HG03460 (cell line): Measurements from ENCODE around the gene TRIM71.
"Not testable (repeated sequence)": the region's sequence is repeated elsewhere in the genome, so short reads cannot be mapped to it uniquely, and the experiment has no call there.

Experiments used
- ATAC-seq: cut with Tn5 transposase; IDR thresholded peaks from one replicate; pipeline ENCODE4 v1.9.1; 2021; ENCODE audit not compliant: unreplicated experiment

TRIM71 gene

GRCh38 chr3:32819551-32820348, 2.0 kb downstream of the TRIM71 start:
- no peak for ATAC-seq

GRCh38 chr3:32820430-32820829, 2.6 kb downstream of the TRIM71 start:
- no peak for ATAC-seq

GRCh38 chr3:32820971-32821685, 3.3 kb downstream of the TRIM71 start:
- ATAC-seq, result no peak

- no peak for ATAC-seq
Measured at GRCh38 chr3:32821686-32822296, 4.0 kb downstream of the TRIM71 start.

GRCh38 chr3:32822609-32823498, 5.1 kb downstream of the TRIM71 start:
- no peak for ATAC-seq

GRCh38 chr3:32823641-32824184, 5.9 kb downstream of the TRIM71 start:
- not testable (repeated sequence) for ATAC-seq

- ATAC-seq, result no peak
Measured at GRCh38 chr3:32825601-32826375, 8.0 kb downstream of the TRIM71 start.

GRCh38 chr3:32831062-32831461, 13.3 kb downstream of the TRIM71 start:
- no peak for ATAC-seq

GRCh38 chr3:32831791-32832190, 14.0 kb downstream of the TRIM71 start:
- ATAC-seq, result no peak

GRCh38 chr3:32832193-32832592, 14.4 kb downstream of the TRIM71 start:
- ATAC-seq, result no peak

- ATAC-seq, result no peak
Measured at GRCh38 chr3:32835049-32835371, 17.2 kb downstream of the TRIM71 start.

- no peak for ATAC-seq
Measured at GRCh38 chr3:32835961-32836360, 18.2 kb downstream of the TRIM71 start.

GRCh38 chr3:32836601-32837000, 18.8 kb downstream of the TRIM71 start:
- ATAC-seq, result no peak

GRCh38 chr3:32837366-32837765, 19.6 kb downstream of the TRIM71 start:
- ATAC-seq, result no peak

- no peak for ATAC-seq
Measured at GRCh38 chr3:32837789-32838188, 20.0 kb downstream of the TRIM71 start.

GRCh38 chr3:32839714-32840085, 21.9 kb downstream of the TRIM71 start:
- ATAC-seq, result no peak

- ATAC-seq, result no peak
Measured at GRCh38 chr3:32840086-32840841, 22.5 kb downstream of the TRIM71 start.

GRCh38 chr3:32841341-32841740, 23.5 kb downstream of the TRIM71 start:
- ATAC-seq, result no peak

GRCh38 chr3:32841867-32842470, 24.2 kb downstream of the TRIM71 start:
- no peak for ATAC-seq
